ENCODE measurements around the gene MRM3.
"Not testable (repeated sequence)": the region's sequence is repeated elsewhere in the genome, so short reads cannot be mapped to it uniquely, and the experiment has no call there.

- not testable (repeated sequence) for TF ChIP-seq POLR2A (IDR thresholded peaks at IDR 0.05)
- TF ChIP-seq, protein P1, sequence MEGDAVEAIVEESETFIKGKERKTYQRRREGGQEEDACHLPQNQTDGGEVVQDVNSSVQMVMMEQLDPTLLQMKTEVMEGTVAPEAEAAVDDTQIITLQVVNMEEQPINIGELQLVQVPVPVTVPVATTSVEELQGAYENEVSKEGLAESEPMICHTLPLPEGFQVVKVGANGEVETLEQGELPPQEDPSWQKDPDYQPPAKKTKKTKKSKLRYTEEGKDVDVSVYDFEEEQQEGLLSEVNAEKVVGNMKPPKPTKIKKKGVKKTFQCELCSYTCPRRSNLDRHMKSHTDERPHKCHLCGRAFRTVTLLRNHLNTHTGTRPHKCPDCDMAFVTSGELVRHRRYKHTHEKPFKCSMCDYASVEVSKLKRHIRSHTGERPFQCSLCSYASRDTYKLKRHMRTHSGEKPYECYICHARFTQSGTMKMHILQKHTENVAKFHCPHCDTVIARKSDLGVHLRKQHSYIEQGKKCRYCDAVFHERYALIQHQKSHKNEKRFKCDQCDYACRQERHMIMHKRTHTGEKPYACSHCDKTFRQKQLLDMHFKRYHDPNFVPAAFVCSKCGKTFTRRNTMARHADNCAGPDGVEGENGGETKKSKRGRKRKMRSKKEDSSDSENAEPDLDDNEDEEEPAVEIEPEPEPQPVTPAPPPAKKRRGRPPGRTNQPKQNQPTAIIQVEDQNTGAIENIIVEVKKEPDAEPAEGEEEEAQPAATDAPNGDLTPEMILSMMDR (IDR thresholded peaks at IDR 0.05), result not testable (repeated sequence)
Measured at GRCh38 chr17:749359-749758, 32.8 kb upstream of the MRM3 start.
